Adipose tissue (tissue), 3 donors: ENCODE data around the gene PRSS57. TPM values are rescaled to one million over a fixed set of nuclear protein-coding genes. Genes with fewer than 3 reads are reported as not detected.

Experiments
- H3K27ac ChIP-seq: one replicate; pipeline ENCODE4 v1.5.1; 2013; ENCODE audit warnings: low read depth, low read length
- WGBS, 3 donors: extraction: QIAGEN DNeasy Blood & Tissue Kit; methylation state at CpG; one replicate each; pipeline ENCODE4 v1.1.7; 2013; 5-methylcytosine and 5-hydroxymethylcytosine counted together
- polyA plus RNA-seq, 3 donors: library from polyadenylated mRNA; stranded (reverse); fragments of 200-250 nt; gene quantifications; one replicate each; pipeline ENCODE4 v1.2.3, GENCODE V29; 2013
- donor health status: healthy with polysubstance abuse.
- donor health status: Bipolar disorder and iron deficiency.
- donor health status: healthy.

Gene PRSS57
- polyA plus RNA-seq, 3 donors: 0.09 to 0.34 TPM; not detected in 1

DNA sequence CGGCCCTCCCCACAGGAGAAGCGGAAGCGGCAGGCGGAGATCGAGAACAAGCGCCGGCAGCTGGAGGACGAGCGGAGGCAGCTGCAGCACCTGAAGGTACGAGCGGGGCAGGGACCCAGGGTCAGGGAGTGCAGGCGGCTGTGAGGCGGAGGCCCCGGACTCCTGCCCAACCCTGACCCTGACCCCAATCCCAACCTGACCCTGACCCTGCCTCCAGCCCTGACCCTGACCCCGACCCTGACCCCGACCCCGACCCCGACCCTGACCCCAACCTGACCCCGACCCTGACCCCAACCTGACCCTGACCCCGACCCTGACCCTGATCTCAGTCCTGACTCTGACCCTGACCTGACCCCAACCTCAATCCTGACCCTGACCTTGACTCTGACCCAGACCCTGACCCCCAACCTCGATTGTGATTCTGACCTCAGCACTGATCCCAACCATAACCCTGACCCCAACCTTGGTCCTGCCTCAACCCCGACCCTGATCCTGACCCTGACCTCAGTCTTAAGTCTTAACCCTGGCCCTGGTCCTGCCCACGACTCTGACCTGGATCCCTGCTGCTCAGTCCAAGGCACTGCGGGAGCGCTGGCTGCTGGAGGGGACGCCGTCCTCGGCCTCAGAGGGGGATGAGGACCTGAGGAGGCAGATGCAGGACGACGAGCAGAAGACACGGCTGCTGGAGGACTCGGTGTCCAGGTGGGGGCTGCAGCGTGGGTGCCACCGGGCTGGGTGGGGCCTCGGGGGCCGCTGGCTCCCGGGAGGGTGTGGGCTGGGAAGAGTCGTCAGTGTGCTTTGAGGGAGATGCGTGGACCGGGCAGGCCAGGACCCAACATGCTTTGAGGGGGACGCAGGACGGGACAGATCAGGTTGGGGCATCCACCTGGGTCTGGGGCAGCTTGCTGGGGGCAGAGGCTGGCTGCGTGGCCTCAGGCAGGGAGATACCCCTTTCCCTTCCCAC is 32.0 kb upstream of the PRSS57 start:
- H3K27ac ChIP-seq: no peak overlapping the region
- 71 to 76% (median 71%) methylated on average over 38 to 43 of the region's 43 CpGs for WGBS, 3 donors

DNA sequence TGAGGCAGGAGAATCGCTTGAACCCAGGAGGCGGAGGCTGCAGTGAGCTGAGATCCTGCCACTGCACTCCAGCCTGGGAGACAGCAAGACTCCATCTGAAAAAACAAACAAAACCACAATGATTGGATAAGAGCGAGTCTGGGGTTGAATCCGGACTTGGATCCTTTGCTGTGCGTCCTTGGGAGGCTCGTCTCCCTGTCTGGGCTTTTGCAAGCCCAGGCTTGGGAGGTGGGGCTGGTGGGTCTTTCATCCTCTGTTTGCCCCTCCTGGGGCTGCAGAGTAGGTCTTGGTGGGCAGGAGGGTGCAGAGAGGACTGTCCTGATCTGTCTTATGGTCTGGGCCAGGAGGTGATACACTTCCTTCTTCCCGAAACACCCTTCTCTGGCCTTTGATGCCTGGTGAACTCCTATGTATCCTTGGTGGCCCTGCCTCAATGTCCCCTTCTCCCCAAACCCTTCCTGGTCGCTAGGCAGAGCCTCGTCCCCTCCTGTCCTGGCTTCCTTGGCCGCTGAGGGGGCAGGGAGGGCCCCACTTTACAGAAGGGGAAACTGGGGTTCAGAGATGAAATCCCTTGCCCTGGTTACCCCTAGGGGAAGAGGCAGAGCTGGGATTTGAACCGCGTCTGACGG is 30.3 kb upstream of the PRSS57 start:
- H3K27ac ChIP-seq: no peak overlapping the region
- 77 to 91% (median 90%) methylated on average over 13 of the region's 13 CpGs for WGBS, 3 donors

DNA sequence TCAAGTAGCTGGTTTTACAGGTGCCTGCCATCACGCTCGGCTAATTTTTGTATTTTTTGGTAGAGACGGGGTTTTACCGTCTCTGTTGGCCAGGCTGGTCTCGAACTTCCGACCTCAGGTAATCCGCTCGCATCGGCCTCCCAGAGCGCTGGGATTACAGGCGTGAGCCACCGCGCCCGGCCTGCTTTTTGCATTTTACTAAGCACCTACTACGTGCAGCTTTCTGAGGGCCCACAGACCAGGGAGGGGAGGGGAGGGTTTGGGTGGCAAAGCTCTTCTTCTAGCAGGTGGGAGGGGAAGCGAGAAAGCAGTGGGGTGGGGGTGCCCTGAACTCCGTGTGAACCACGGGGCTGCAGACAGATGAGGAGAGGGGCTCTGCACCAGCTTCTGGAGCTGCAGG is 28.5 kb upstream of the PRSS57 start:
- no peak overlapping the region for H3K27ac ChIP-seq
- 84 to 96% (median 94%) methylated on average over 17 to 18 of the region's 18 CpGs for WGBS, 3 donors

DNA sequence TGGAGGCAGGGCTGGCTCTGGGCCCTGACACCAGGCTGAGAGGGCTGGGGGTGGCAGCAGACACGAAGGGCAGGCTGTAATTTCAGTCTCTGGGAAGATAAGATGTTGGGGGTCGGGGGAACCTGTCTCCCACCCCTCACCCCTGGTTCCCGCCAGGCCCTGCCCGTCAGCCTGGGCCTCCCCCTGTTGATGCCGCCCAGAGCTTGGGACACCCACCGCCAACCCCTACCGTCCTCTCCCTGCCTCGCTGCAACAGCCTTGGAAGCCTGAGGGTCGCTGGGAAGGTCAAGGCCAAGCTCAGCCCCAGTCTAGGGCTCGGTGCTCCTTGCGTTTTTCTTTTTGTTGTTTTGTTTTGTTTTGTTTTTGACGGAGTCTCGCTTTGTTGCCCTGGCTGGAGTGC is 28.0 kb upstream of the PRSS57 start:
- 69 to 84% (median 82%) methylated on average over 13 of the region's 13 CpGs for WGBS, 3 donors
- H3K27ac ChIP-seq: no peak overlapping the region

- H3K27ac ChIP-seq: no peak overlapping the region
- WGBS, 3 donors: 29 to 58% (median 29%) methylated on average over 17 of the region's 17 CpGs
Measured at GRCh38 chr19:722553-723101, 27.4 kb upstream of the PRSS57 start.

DNA sequence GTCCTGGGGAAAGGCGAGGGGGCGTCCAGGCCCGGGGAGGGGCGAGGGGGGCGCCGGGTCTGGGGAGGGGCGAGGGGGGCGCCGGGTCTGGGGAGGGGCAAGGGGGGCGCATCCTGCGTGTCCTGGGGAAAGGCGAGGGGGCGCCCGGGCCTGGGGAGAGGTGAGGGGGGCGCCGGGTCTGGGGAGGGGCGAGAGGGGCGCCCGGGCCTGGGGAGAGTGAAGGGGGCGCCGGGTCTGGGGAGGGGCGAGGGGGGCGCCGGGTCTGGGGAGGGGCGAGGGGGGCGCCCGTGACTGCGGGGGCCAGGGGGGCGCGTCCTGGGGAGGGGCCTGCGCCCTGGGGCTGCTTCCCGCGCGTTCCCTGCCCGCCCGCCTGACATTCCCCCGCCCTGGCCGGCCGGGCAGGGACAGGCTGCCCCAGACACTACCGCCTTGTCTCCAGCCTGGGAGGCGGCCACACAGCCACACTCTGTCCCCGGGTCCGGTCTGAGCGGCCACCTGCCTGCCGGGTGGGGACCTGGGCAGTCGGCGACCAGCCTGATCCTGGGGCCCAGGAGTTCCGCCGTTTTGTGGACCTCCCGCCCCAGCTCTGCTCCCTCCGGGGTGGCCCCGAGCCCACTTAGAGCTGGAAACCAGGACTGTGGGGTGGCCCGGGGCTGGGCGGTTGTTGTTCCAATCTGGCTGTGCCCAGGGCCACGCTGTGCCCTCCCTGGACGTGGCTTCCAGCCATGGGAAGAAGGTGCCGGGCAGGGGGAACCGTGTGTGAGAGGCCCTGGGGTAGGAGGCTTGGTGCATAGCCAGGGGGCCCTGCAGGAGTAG is 25.3 kb upstream of the PRSS57 start:
- WGBS, 3 donors: 21 to 35% (median 31%) methylated on average over 20 to 49 of the region's 58 CpGs
- no peak overlapping the region for H3K27ac ChIP-seq

DNA sequence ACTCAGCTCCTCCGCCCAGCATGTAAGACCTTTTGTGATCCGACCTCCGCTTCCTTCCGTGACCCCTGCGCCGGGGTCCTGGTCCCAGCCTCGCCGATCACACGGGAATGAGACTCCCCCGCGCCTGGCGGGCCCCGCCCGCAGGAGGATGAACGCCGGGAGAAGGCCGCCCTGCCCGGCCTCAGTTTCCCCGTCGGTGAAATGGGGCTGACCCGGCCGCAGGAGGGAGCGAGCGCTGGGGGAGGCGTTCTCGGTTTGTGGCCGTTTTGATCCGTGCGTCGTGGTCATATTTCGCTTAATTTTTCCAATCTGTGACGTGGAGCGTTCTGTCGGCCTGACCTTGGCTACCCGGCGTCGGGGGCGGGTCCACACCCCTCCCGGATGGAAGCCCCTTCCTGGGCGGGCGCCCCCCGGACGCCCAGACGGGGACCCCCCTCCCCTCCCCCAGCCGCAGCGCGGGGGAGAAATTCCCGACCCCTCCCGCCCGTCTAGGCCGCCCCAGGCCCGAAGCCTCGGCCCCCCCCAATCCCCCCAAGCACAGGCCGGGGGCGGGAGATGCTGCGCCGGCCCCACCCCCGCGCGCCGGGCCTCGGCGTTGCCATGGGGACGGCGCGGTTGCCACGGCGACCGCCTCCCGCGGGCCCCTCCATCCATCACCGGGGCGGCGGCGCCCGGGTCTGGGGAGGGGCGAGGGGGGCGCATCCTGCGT is 24.5 kb upstream of the PRSS57 start:
- H3K27ac ChIP-seq: no peak overlapping the region
- WGBS, 3 donors: 8 to 34% (median 20%) methylated on average over 44 to 78 of the region's 79 CpGs

DNA sequence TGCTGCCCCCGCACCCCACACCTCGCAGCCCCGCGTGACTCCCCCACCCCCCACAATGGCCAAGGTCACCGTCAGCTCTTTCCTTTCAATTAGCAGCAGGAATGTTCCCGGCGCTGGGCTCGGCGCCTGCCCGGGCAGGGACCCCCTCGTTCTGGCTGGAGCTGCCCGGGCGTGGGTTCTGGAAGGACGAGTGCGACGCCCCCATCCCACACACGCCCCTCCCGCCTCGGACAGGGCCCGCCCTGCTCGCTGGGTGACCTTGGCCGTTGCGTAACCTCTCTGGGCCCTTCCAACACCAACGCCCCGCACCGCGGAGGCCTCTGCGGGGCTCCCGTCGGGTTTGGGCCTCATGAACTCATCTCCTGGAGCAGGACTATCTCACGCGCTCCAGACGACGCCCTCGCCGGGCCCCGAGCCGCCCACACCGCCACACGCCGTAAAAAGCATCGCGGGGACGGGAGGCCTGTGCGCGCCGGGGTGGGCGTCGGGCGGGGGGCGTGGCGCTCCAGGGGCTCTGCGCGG is 23.8 kb upstream of the PRSS57 start:
- H3K27ac ChIP-seq: no peak overlapping the region
- WGBS, 3 donors: 6 to 39% (median 31%) methylated on average over 36 to 54 of the region's 54 CpGs

GRCh38 chr19:718251-718951 is 23.1 kb upstream of the PRSS57 start:
- 52 to 58% (median 54%) methylated on average over 19 to 23 of the region's 23 CpGs for WGBS, 3 donors
- no peak overlapping the region for H3K27ac ChIP-seq

GRCh38 chr19:715347-715746 is 20.1 kb upstream of the PRSS57 start:
- H3K27ac ChIP-seq: no peak overlapping the region
- 92 to 96% (median 95%) methylated on average over 3 of the region's 3 CpGs for WGBS, 3 donors

DNA sequence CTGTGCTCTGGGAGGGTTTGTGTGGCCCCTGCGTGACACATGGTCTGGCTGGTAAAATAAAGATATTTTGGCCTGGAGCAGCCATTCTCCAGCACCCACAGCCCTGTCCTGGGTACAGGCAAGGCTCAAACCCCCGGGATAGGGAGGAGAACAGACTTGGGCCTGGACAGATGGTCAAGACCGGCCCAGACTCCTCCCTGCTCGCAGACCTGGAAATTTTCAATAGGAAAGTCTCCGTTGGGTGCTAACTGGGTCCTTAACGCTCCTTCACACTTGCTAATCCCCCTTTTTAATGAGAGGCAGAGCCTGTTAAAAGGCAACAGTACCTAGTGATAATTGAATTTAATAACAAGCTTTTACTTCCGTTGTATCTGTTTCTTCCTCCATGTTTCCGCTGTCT is 16.0 kb upstream of the PRSS57 start:
- no peak overlapping the region for H3K27ac ChIP-seq
- WGBS, 3 donors: 82% methylated on average over 8 of the region's 8 CpGs

GRCh38 chr19:710767-711166 is 15.5 kb upstream of the PRSS57 start:
- WGBS, 3 donors: 44 to 69% (median 56%) methylated on average over 21 of the region's 21 CpGs
- H3K27ac ChIP-seq: no peak overlapping the region

- 13 to 32% (median 21%) methylated on average over 22 to 27 of the region's 27 CpGs for WGBS, 3 donors
- no peak overlapping the region for H3K27ac ChIP-seq
Measured at GRCh38 chr19:709965-710571, 14.8 kb upstream of the PRSS57 start.

GRCh38 chr19:709196-709964 is 14.1 kb upstream of the PRSS57 start:
- no peak overlapping the region for H3K27ac ChIP-seq
- WGBS, 3 donors: 2 to 9% (median 6%) methylated on average over 32 to 78 of the region's 78 CpGs

- WGBS, 3 donors: 10 to 19% (median 10%) methylated on average over 32 to 62 of the region's 93 CpGs
- H3K27ac ChIP-seq: no peak within 1 kb of the TSS
Measured at GRCh38 chr19:708154-709143, 13.2 kb upstream of the PRSS57 start, which contains the start of gene PALM. TSS of gene PALM (plus strand) at chr19:708935. CDS start at chr19:709147, 212 bp downstream.
